K562 (cell line): ENCODE results near the gene CAMK2D. TPM values are rescaled to one million over a fixed set of nuclear protein-coding genes. Genes with fewer than 3 reads are reported as not detected.

Experiments
- ATAC-seq: fragments of 200-7000 bp; cut with Tn5 transposase; 3 replicates; pipeline ENCODE4 v1.9.1; 2020; ENCODE audit warnings: moderate library complexity
- BruUV-seq: library from RNA; stranded (reverse); fragments of 400-500 nt; replicated peaks from 2 replicates; lab custom pipeline; 2021; lab: Mats Ljungman, UMichigan
- CTCF ChIA-PET: fragments of 300-600 bp; formaldehyde crosslinking; extraction: SDS; loops from one replicate; lab custom pipeline; 2021; ENCODE audit warnings: low intra/inter-chr PET ratio; lab: Yijun Ruan, JAX
- POLR2A ChIA-PET: fragments of 300-600, 350-650 bp; sonication (Branson Sonifier 250); formaldehyde crosslinking; extraction: SDS; loops from one replicate; lab custom pipeline; 2021; ENCODE audit warnings: antibody characterized with exemption, inconsistent platforms; lab: Yijun Ruan, JAX
- DNase-seq, 4 experiments: peaks; one replicate each; pipeline versions ENCODE4 v3.0.0 to v3.0.0-alpha.2; 2011 to 2018; ENCODE audit warnings: low spot score in 3 of 4, mixed read lengths in 3 of 4; ENCODE audit errors: extremely low read depth in 1 of 4
- FAIRE-seq: peaks from 2 replicates; lab custom pipeline; 2011; peaks lifted over from hg19 to GRCh38; lab: Jason Lieb, UNC
- H2AFZ ChIP-seq: 2 replicates; pipeline ENCODE4 v1.6.0; 2011; ENCODE audit warnings: low read depth, low read length, control low read depth, inconsistent platforms
- H3K27ac ChIP-seq: fragments of 200-600 bp; 3 replicates; pipeline ENCODE4 v1.8.0; 2011; ENCODE audit warnings: low read depth, mild to moderate bottlenecking, control low read depth, inconsistent platforms, low read length, moderate library complexity, mixed read lengths; ENCODE audit errors: extremely low read depth
- H3K27me3 ChIP-seq, 2 experiments: fragments of 300-600 bp in 1 of 2; 2 replicates in 1 of 2; 3 replicates in 1 of 2; pipeline versions ENCODE4 v1.6.0 to v1.8.0; 2011; ENCODE audit warnings: inconsistent platforms in 2 of 2, low read length in 2 of 2, mild to moderate bottlenecking in 1 of 2, mixed read lengths in 1 of 2, moderate library complexity in 1 of 2; ENCODE audit not compliant: control insufficient read depth in 2 of 2, insufficient read depth in 2 of 2
- H3K36me3 ChIP-seq: fragments of 300-600 bp; 3 replicates; pipeline ENCODE4 v1.8.0; 2011; ENCODE audit warnings: mild to moderate bottlenecking, low read length, inconsistent platforms; ENCODE audit not compliant: control insufficient read depth, insufficient read depth
- H3K4me1 ChIP-seq, 2 experiments: fragments of 200-600 bp in 1 of 2; replicated peaks in 1 of 2; 2 replicates in 1 of 2; 3 replicates in 1 of 2; pipeline versions ENCODE4 v1.5.1 to v1.8.0; 2011; ENCODE audit warnings: inconsistent platforms in 2 of 2, low read length in 2 of 2, mild to moderate bottlenecking in 1 of 2, mixed read lengths in 1 of 2, moderate library complexity in 1 of 2; ENCODE audit not compliant: control insufficient read depth in 2 of 2, insufficient read depth in 2 of 2
- H3K4me2 ChIP-seq: 2 replicates; pipeline ENCODE4 v1.6.1; 2011; ENCODE audit warnings: low read length, control low read depth, inconsistent platforms, mixed read lengths; ENCODE audit not compliant: insufficient read depth
- H3K4me3 ChIP-seq: fragments of 200-600 bp; sonication (generic), shearing (Covaris generic); 2 replicates; pipeline ENCODE4 v1.5.1; 2016; ENCODE audit warnings: control low read depth, inconsistent platforms
- H3K79me2 ChIP-seq: fragments of 200-600 bp; 3 replicates; pipeline ENCODE4 v1.8.0; 2011; ENCODE audit warnings: low read length, inconsistent platforms; ENCODE audit not compliant: control insufficient read depth, insufficient read depth
- H3K9ac ChIP-seq, 2 experiments: 2 replicates each; pipeline versions ENCODE4 v1.6.0 to v1.6.1; 2011; ENCODE audit warnings: low read depth in 2 of 2, low read length in 2 of 2, control low read depth in 1 of 2, inconsistent platforms in 1 of 2, mild to moderate bottlenecking in 1 of 2, mixed read lengths in 1 of 2; ENCODE audit not compliant: insufficient read depth in 1 of 2
- H3K9me1 ChIP-seq: one replicate; pipeline ENCODE4 v1.6.0; 2011; ENCODE audit warnings: inconsistent platforms, mild to moderate bottlenecking, low read length, moderate library complexity; ENCODE audit not compliant: control insufficient read depth, insufficient read depth
- H3K9me3 ChIP-seq: replicated peaks from 2 replicates; pipeline ENCODE4 v1.5.1; 2011; ENCODE audit warnings: low read depth, low read length, inconsistent platforms; ENCODE audit not compliant: control insufficient read depth, insufficient read depth
- H4K20me1 ChIP-seq: replicated peaks from 2 replicates; pipeline ENCODE4 v1.6.1; 2011; ENCODE audit warnings: low read length, inconsistent platforms, mixed read lengths; ENCODE audit not compliant: control insufficient read depth, insufficient read depth
- BCL6 ChIP-seq: fragments of 250-450 bp; sonication (Bioruptor Pico); IDR thresholded peaks from 2 replicates; pipeline ENCODE4 v1.4.0; 2020
- HEY1 ChIP-seq: fragments of 250-450 bp; sonication (Bioruptor Pico); IDR thresholded peaks from 2 replicates; pipeline ENCODE4 v1.5.0; 2020; ENCODE audit warnings: mild to moderate bottlenecking, moderate library complexity, borderline replicate concordance
- KLF16 ChIP-seq: IDR thresholded peaks from 2 replicates; pipeline ENCODE4 v1.6.1; 2016; ENCODE audit warnings: antibody characterized with exemption
- L3MBTL2 ChIP-seq: fragments of 450-650 bp; IDR thresholded peaks from 2 replicates; pipeline ENCODE4 v1.6.1; 2016; ENCODE audit warnings: mild to moderate bottlenecking, moderate library complexity
- MNT ChIP-seq, 2 experiments: fragments of 450-650 bp; conservative IDR thresholded peaks; 2 replicates each; pipeline ENCODE4 v1.6.1; 2017; ENCODE audit warnings: mild to moderate bottlenecking in 2 of 2, moderate library complexity in 2 of 2
- YY1 ChIP-seq, 3 experiments: IDR thresholded peaks; 2 replicates each; pipeline ENCODE4 v1.6.1; 2011; ENCODE audit warnings: low read length in 2 of 3, mild to moderate bottlenecking in 2 of 3, moderate library complexity in 2 of 3, borderline replicate concordance in 1 of 3, control low read depth in 1 of 3, low read depth in 1 of 3; ENCODE audit not compliant: insufficient read depth in 3 of 3, insufficient replicate concordance in 2 of 3, control insufficient read depth in 1 of 3, insufficient read length in 1 of 3; ENCODE audit errors: extremely low read depth in 1 of 3
- ZBTB9 ChIP-seq: fragments of 450-650 bp; formaldehyde crosslinking; IDR thresholded peaks from 2 replicates; pipeline ENCODE4 v1.4.0; 2020; ENCODE audit warnings: mild to moderate bottlenecking, moderate library complexity
- ZNF165 ChIP-seq: fragments of 250-450 bp; sonication (Bioruptor Pico); IDR thresholded peaks from 2 replicates; pipeline ENCODE4 v1.4.0; 2020; ENCODE audit warnings: borderline replicate concordance
- ZNF695 ChIP-seq: fragments of 450-650 bp; formaldehyde crosslinking; IDR thresholded peaks from 2 replicates; pipeline ENCODE4 v1.4.0; 2020; ENCODE audit warnings: mild to moderate bottlenecking, moderate library complexity
- WGBS: fragments of 100-300 bp; shearing (Covaris generic); methylation state at CpG from one replicate; pipeline ENCODE4 v1.1.6; 2016; ENCODE audit warnings: low coverage, mixed read lengths; ENCODE audit not compliant: insufficient coverage; ENCODE audit errors: missing lambda C conversion rate; 5-methylcytosine and 5-hydroxymethylcytosine counted together
- in situ Hi-C: fragments of 300-500 bp; cut with MboI; formaldehyde crosslinking; loops from 4 replicates; pipeline ENCODE4 v1.15.0; 2018; ENCODE audit warnings: inconsistent platforms, mixed read lengths
- intact Hi-C: fragments of 100-400 bp; cut with micrococcal nuclease; formaldehyde crosslinking; loops from 2 replicates; pipeline ENCODE4 v1.14.2; 2022
- polyA plus RNA-seq, 8 experiments: library from polyadenylated mRNA; depleted of rRNA in 4 of 8; stranded (reverse) in 5 of 8; unstranded in 3 of 8; fragments of >200 nt; fragmentation: Nextera tagmentation in 2 of 8; fragmentation: Illumina TruSeq in 1 of 8; extraction: Ambion mirVana in 2 of 8; extraction: Trizol in 1 of 8; gene quantifications; 2 replicates each; pipeline versions ENCODE4 v1.2.1 to v1.2.3, GENCODE V29; 2011 to 2014; ENCODE audit warnings: inconsistent platforms in 1 of 8, missing spikeins in 1 of 8
- total RNA-seq, 7 experiments: library from RNA; depleted of rRNA in 6 of 7; stranded (reverse); fragments of >200 nt in 6 of 7; fragmentation: Illumina TruSeq in 2 of 7; extraction: Trizol in 2 of 7; gene quantifications; 2 replicates each; pipeline versions ENCODE4 v1.2.1 to v1.2.3, GENCODE V29; 2011 to 2021; ENCODE audit warnings: low replicate concordance in 1 of 7

CAMK2D gene
- total and polyA plus RNA-seq, 9 of the 15 experiments (the other 6 are each of a cell fraction or from before 2014, with no cell fraction given) = 0.01 to 0.33 (median 0.04) TPM; not detected in 2

GRCh38 chr4:113769744-113770143 is 8.2 kb upstream of the CAMK2D start (continued):
- no peak for TF ChIP-seq ZBTB9 (CRISPR knock-in tag)
- TF ChIP-seq, all 486 proteins: peak for 0

GRCh38 chr4:113768952-113769351 is 7.4 kb upstream of the CAMK2D start:
- no peak for ATAC-seq
- DNase-seq = no peak
- no peak for FAIRE-seq
- H3K27ac ChIP-seq = no peak overlapping the region
- in situ Hi-C loops (no loop called here), intact Hi-C loops (loop anchor here (10.0 kb wide), 1 partner anchor 224 kb away; no protein-coding TSS in a partner anchor)
- no peaks in the 10 kb centered on the region for H3K79me2 ChIP-seq
- no peaks in the 10 kb centered on the region for H3K4me1 ChIP-seq
- no peak overlapping the region for H3K9ac ChIP-seq
- BruUV-seq = no TSS peak
- ChIA-PET CTCF (no interaction called here), POLR2A (no interaction called here)
- no peaks in the 10 kb centered on the region for H3K27me3 ChIP-seq
- H3K4me2 ChIP-seq = no peak overlapping the region
- no peak overlapping the region for H2AFZ ChIP-seq
- 0% methylated on average over 2 of the region's 2 CpGs for WGBS
- H3K9me3 ChIP-seq = no peaks in the 10 kb centered on the region
- no peaks in the 10 kb centered on the region for H3K36me3 ChIP-seq
- H4K20me1 ChIP-seq = no peaks in the 10 kb centered on the region
- H3K4me3 ChIP-seq = no peak overlapping the region
- H3K9me1 ChIP-seq = no peaks in the 10 kb centered on the region
- TF ChIP-seq HEY1 (CRISPR knock-in tag) = no peak
- TF ChIP-seq YY1 (IDR thresholded peaks at IDR 0.05; ENCODE audit: borderline replicate concordance in 1 of 3, control insufficient read depth in 1 of 3, extremely low read depth in 1 of 3, insufficient read depth in 3 of 3, insufficient read length in 1 of 3, insufficient replicate concordance in 2 of 3, low read depth in 1 of 3, low read length in 2 of 3) = no peak
- no peak for TF ChIP-seq ZNF165 (CRISPR knock-in tag)
- no peak for TF ChIP-seq L3MBTL2
- no peak for TF ChIP-seq ZNF695
- TF ChIP-seq KLF16 = no peak
- TF ChIP-seq BCL6 (CRISPR knock-in tag) = no peak
- no peak for TF ChIP-seq MNT (conservative IDR thresholded peaks at IDR 0.05)
